Smooth muscle cell (in vitro differentiated cells): Measurements from ENCODE around the gene CACNA1D. TPM values are rescaled to one million over a fixed set of nuclear protein-coding genes. Genes with fewer than 3 reads are reported as not detected.

ENCODE experiments used
- DNase-seq: peaks from one replicate; lab custom pipeline; 2025; ENCODE audit not compliant: unreplicated experiment; lab: John Stamatoyannopoulos, UW
- H2AFZ ChIP-seq: fragments of 200-600 bp; sonication (generic); 2 replicates; pipeline ENCODE4 v1.6.0; 2016; ENCODE audit warnings: antibody characterized with exemption, low read depth, mild to moderate bottlenecking
- H3F3A ChIP-seq: fragments of 200-600 bp; sonication (generic); 2 replicates; pipeline ENCODE4 v1.6.0; 2017; ENCODE audit warnings: antibody characterized with exemption, low read depth
- H3K27ac ChIP-seq: fragments of 200-600 bp; sonication (generic); 2 replicates; pipeline ENCODE4 v1.5.1; 2016; ENCODE audit warnings: low read depth, mild to moderate bottlenecking
- H3K27me3 ChIP-seq: fragments of 200-600 bp; sonication (generic); 2 replicates; pipeline ENCODE4 v1.6.1; 2016; ENCODE audit warnings: low read depth, mild to moderate bottlenecking
- H3K36me3 ChIP-seq: fragments of 200-600 bp; sonication (generic); 2 replicates; pipeline ENCODE4 v1.5.1; 2016; ENCODE audit warnings: low read depth
- H3K4me1 ChIP-seq: fragments of 200-600 bp; sonication (generic); 2 replicates; pipeline ENCODE4 v1.5.1; 2016; ENCODE audit warnings: low read depth
- H3K4me2 ChIP-seq: fragments of 200-600 bp; sonication (generic); 2 replicates; pipeline ENCODE4 v1.6.0; 2016; ENCODE audit warnings: mild to moderate bottlenecking
- H3K4me3 ChIP-seq: fragments of 200-600 bp; sonication (generic); 2 replicates; pipeline ENCODE4 v1.5.1; 2016; ENCODE audit warnings: mild to moderate bottlenecking
- H3K79me2 ChIP-seq: fragments of 200-600 bp; sonication (generic); 2 replicates; pipeline ENCODE4 v1.6.0; 2016; ENCODE audit warnings: low read depth, mild to moderate bottlenecking
- H3K9ac ChIP-seq: fragments of 200-600 bp; sonication (generic); 2 replicates; pipeline ENCODE4 v1.6.0; 2016; ENCODE audit warnings: low read depth
- H3K9me3 ChIP-seq: fragments of 200-600 bp; sonication (generic); replicated peaks from 2 replicates; pipeline ENCODE4 v1.5.1; 2016; ENCODE audit warnings: low read depth
- H4K20me1 ChIP-seq: fragments of 200-600 bp; sonication (generic); 2 replicates; pipeline ENCODE4 v1.6.0; 2016; ENCODE audit warnings: low read depth
- CTCF ChIP-seq: fragments of 200-600 bp; sonication (generic); IDR thresholded peaks from 2 replicates; pipeline ENCODE4 v1.5.1; 2017; ENCODE audit warnings: borderline replicate concordance, mild to moderate bottlenecking, antibody characterized with exemption; ENCODE audit not compliant: insufficient read depth, poor library complexity, severe bottlenecking
- whole genome bisulfite sequencing: methylation state at CpG from one replicate; pipeline ENCODE4 v1.1.7; 2016; ENCODE audit warnings: low lambda C conversion rate; 5-methylcytosine and 5-hydroxymethylcytosine counted together
- polyA plus RNA-seq: library from polyadenylated mRNA; unstranded; fragments of >200 nt; fragmentation: Nextera tagmentation; extraction: Ambion mirVana; gene quantifications from 2 replicates; pipeline ENCODE4 v1.2.1, GENCODE V29; 2016
- total RNA-seq: library from RNA; depleted of rRNA; stranded (reverse); fragments of >200 nt; gene quantifications from 2 replicates; pipeline ENCODE4 v1.2.3, GENCODE V29; 2014

The CACNA1D gene
- total and polyA plus RNA-seq, 2 experiments from 2014 or later, result 0.63 to 1.4 TPM

- Histone ChIP-seq H3K79me2 (no peaks in the 10 kb centered on the region), H3K36me3 (no peaks in the 10 kb centered on the region), H4K20me1 (no peaks in the 10 kb centered on the region), H2AFZ (no peak overlapping the region), H3K4me1 (peaks cover 5% of the 10 kb centered on the region), H3K4me2 (no peak overlapping the region), H3K27ac (peak overlapping the region; percentile 57), H3K9ac (no peak overlapping the region), H3K27me3 (no peaks in the 10 kb centered on the region), H3F3A (no peaks in the 10 kb centered on the region), H3K4me3 (no peak overlapping the region), H3K9me3 (no peaks in the 10 kb centered on the region)
- TF ChIP-seq CTCF, result no peak
- DNase-seq, result no peak
- 82% methylated on average over 10 of the region's 10 CpGs for WGBS
Measured at GRCh38 chr3:53806182-53807116, 312.0 kb downstream of the CACNA1D start.

- TF ChIP-seq CTCF, result no peak
- no peak overlapping the region for H3K4me3 ChIP-seq
- peaks cover 5% of the 10 kb centered on the region for H3K4me1 ChIP-seq
- no peaks in the 10 kb centered on the region for H3K79me2 ChIP-seq
- no peaks in the 10 kb centered on the region for H3K36me3 ChIP-seq
- no peaks in the 10 kb centered on the region for H3F3A ChIP-seq
- H3K9ac ChIP-seq, result no peak overlapping the region
- whole genome bisulfite sequencing, result 93% methylated on average over 15 of the region's 15 CpGs
- H3K27me3 ChIP-seq, result no peaks in the 10 kb centered on the region
- H3K27ac ChIP-seq, result no peak overlapping the region
- no peaks in the 10 kb centered on the region for H4K20me1 ChIP-seq
- H3K4me2 ChIP-seq, result no peak overlapping the region
- no peak for DNase-seq
- no peaks in the 10 kb centered on the region for H3K9me3 ChIP-seq
- no peak overlapping the region for H2AFZ ChIP-seq
Measured at GRCh38 chr3:53807117-53807810, 312.9 kb downstream of the CACNA1D start.

- H3K4me2 ChIP-seq, result no peak overlapping the region
- H3K36me3 ChIP-seq, result no peaks in the 10 kb centered on the region
- no peak overlapping the region for H3K27ac ChIP-seq
- no peak for DNase-seq
- no peak overlapping the region for H3K9ac ChIP-seq
- H3K9me3 ChIP-seq, result no peaks in the 10 kb centered on the region
- no peaks in the 10 kb centered on the region for H4K20me1 ChIP-seq
- H3K4me3 ChIP-seq, result no peak overlapping the region
- H3K79me2 ChIP-seq, result no peaks in the 10 kb centered on the region
- no peaks in the 10 kb centered on the region for H3F3A ChIP-seq
- no peaks in the 10 kb centered on the region for H3K27me3 ChIP-seq
- no peak for TF ChIP-seq CTCF
- H3K4me1 ChIP-seq, result peaks cover 5% of the 10 kb centered on the region
- 95% methylated on average over 13 of the region's 13 CpGs for WGBS
- H2AFZ ChIP-seq, result no peak overlapping the region
Measured at GRCh38 chr3:53808496-53808895, 314.1 kb downstream of the CACNA1D start.
